IPS-18a (cell line): Measurements from ENCODE around the gene VSTM2B.
"Not testable (repeated sequence)": the region's sequence is repeated elsewhere in the genome, so short reads cannot be mapped to it uniquely, and the experiment has no call there.

Experiments
- H3K27ac ChIP-seq: one replicate; pipeline ENCODE4 v1.5.1; 2013; ENCODE audit warnings: low read length
- H3K27me3 ChIP-seq: one replicate; pipeline ENCODE4 v1.6.1; 2013; ENCODE audit warnings: mild to moderate bottlenecking, low read length; ENCODE audit not compliant: control insufficient read depth, insufficient read depth
- H3K36me3 ChIP-seq: one replicate; pipeline ENCODE4 v1.6.1; 2013; ENCODE audit warnings: low read depth, low read length; ENCODE audit not compliant: control insufficient read depth
- H3K4me1 ChIP-seq: one replicate; pipeline ENCODE4 v1.6.1; 2013; ENCODE audit warnings: low read depth, low read length; ENCODE audit not compliant: control insufficient read depth
- H3K4me3 ChIP-seq: one replicate; pipeline ENCODE4 v1.5.1; 2013; ENCODE audit warnings: low read length
- H3K9ac ChIP-seq: one replicate; pipeline ENCODE4 v1.6.1; 2013; ENCODE audit warnings: mild to moderate bottlenecking, low read length, moderate library complexity
- H3K9me3 ChIP-seq: one replicate; pipeline ENCODE4 v1.6.1; 2013; ENCODE audit warnings: low read depth, low read length; ENCODE audit not compliant: control insufficient read depth

The VSTM2B gene

GRCh38 chr19:29551774-29552173 lies 26.0 kb downstream of the VSTM2B start:
- no peaks in the 10 kb centered on the region for H3K4me1 ChIP-seq
- no peak overlapping the region for H3K27ac ChIP-seq
- no peak overlapping the region for H3K9ac ChIP-seq
- no peaks in the 10 kb centered on the region for H3K9me3 ChIP-seq
- no peaks in the 10 kb centered on the region for H3K27me3 ChIP-seq
- H3K36me3 ChIP-seq = no peaks in the 10 kb centered on the region
- no peak overlapping the region for H3K4me3 ChIP-seq

GRCh38 chr19:29552454-29553280 lies 26.9 kb downstream of the VSTM2B start:
- Histone ChIP-seq H3K4me1 (no peaks in the 10 kb centered on the region), H3K36me3 (no peaks in the 10 kb centered on the region), H3K4me3 (no peak overlapping the region)

GRCh38 chr19:29554149-29554548 lies 28.4 kb downstream of the VSTM2B start:
- Histone ChIP-seq H3K36me3 (no peaks in the 10 kb centered on the region), H3K4me3 (no peak overlapping the region), H3K4me1 (no peaks in the 10 kb centered on the region), H3K9me3 (no peaks in the 10 kb centered on the region), H3K27me3 (no peaks in the 10 kb centered on the region), H3K27ac (no peak overlapping the region), H3K9ac (no peak overlapping the region)

More at GRCh38 chr19:29552454-29553280, 26.9 kb downstream of the VSTM2B start:
- H3K27ac ChIP-seq = no peak overlapping the region
- no peak overlapping the region for H3K9ac ChIP-seq
- no peaks in the 10 kb centered on the region for H3K9me3 ChIP-seq
- no peaks in the 10 kb centered on the region for H3K27me3 ChIP-seq

- not testable (repeated sequence) for H3K27me3 ChIP-seq, H3K4me3 ChIP-seq, H3K36me3 ChIP-seq, H3K4me1 ChIP-seq, H3K9me3 ChIP-seq, H3K9ac ChIP-seq, H3K27ac ChIP-seq
These were observed 33.3 kb downstream of the VSTM2B start for GRCh38 chr19:29559110-29559509.

- Histone ChIP-seq H3K4me1 (no peaks in the 10 kb centered on the region), H3K36me3 (no peaks in the 10 kb centered on the region), H3K27me3 (no peaks in the 10 kb centered on the region), H3K9me3 (no peaks in the 10 kb centered on the region), H3K4me3 (no peak overlapping the region), H3K27ac (no peak overlapping the region), H3K9ac (no peak overlapping the region)
These were observed 33.9 kb downstream of the VSTM2B start for GRCh38 chr19:29559743-29560142.

GRCh38 chr19:29560313-29561075 lies 34.7 kb downstream of the VSTM2B start:
- no peak overlapping the region for H3K4me3 ChIP-seq
- no peak overlapping the region for H3K9ac ChIP-seq
- no peak overlapping the region for H3K27ac ChIP-seq
- no peaks in the 10 kb centered on the region for H3K36me3 ChIP-seq
- H3K9me3 ChIP-seq = no peaks in the 10 kb centered on the region
- H3K4me1 ChIP-seq = no peaks in the 10 kb centered on the region
- no peaks in the 10 kb centered on the region for H3K27me3 ChIP-seq

- H3K36me3 ChIP-seq = no peaks in the 10 kb centered on the region
These were observed 35.8 kb downstream of the VSTM2B start for GRCh38 chr19:29561601-29562000.

GRCh38 chr19:29562299-29563297 lies 36.8 kb downstream of the VSTM2B start:
- H3K9me3 ChIP-seq = no peaks in the 10 kb centered on the region
- H3K27ac ChIP-seq = no peak overlapping the region
- no peak overlapping the region for H3K4me3 ChIP-seq
- H3K36me3 ChIP-seq = no peaks in the 10 kb centered on the region
- no peaks in the 10 kb centered on the region for H3K27me3 ChIP-seq
- no peaks in the 10 kb centered on the region for H3K4me1 ChIP-seq
- H3K9ac ChIP-seq = no peak overlapping the region

More at GRCh38 chr19:29561601-29562000, 35.8 kb downstream of the VSTM2B start:
- no peaks in the 10 kb centered on the region for H3K4me1 ChIP-seq
- H3K4me3 ChIP-seq = no peak overlapping the region
- no peaks in the 10 kb centered on the region for H3K27me3 ChIP-seq
- no peak overlapping the region for H3K27ac ChIP-seq
- H3K9me3 ChIP-seq = no peaks in the 10 kb centered on the region
- H3K9ac ChIP-seq = no peak overlapping the region

- no peaks in the 10 kb centered on the region for H3K9me3 ChIP-seq
- no peak overlapping the region for H3K27ac ChIP-seq
- H3K4me3 ChIP-seq = no peak overlapping the region
- H3K4me1 ChIP-seq = no peaks in the 10 kb centered on the region
- H3K9ac ChIP-seq = no peak overlapping the region
- no peaks in the 10 kb centered on the region for H3K36me3 ChIP-seq
- H3K27me3 ChIP-seq = no peaks in the 10 kb centered on the region
These were observed 37.8 kb downstream of the VSTM2B start for GRCh38 chr19:29563486-29564101.

GRCh38 chr19:29564574-29565005 lies 38.8 kb downstream of the VSTM2B start:
- H3K9ac ChIP-seq = no peak overlapping the region
- H3K4me1 ChIP-seq = no peaks in the 10 kb centered on the region
- H3K27me3 ChIP-seq = no peaks in the 10 kb centered on the region
- H3K4me3 ChIP-seq = no peak overlapping the region
- no peaks in the 10 kb centered on the region for H3K36me3 ChIP-seq
- H3K27ac ChIP-seq = no peak overlapping the region
- no peaks in the 10 kb centered on the region for H3K9me3 ChIP-seq

- no peaks in the 10 kb centered on the region for H3K36me3 ChIP-seq
- H3K27me3 ChIP-seq = no peaks in the 10 kb centered on the region
- no peaks in the 10 kb centered on the region for H3K4me1 ChIP-seq
These were observed 39.4 kb downstream of the VSTM2B start for GRCh38 chr19:29565171-29565570.

More at GRCh38 chr19:29565171-29565570, 39.4 kb downstream of the VSTM2B start:
- no peaks in the 10 kb centered on the region for H3K9me3 ChIP-seq
- no peak overlapping the region for H3K27ac ChIP-seq
- H3K9ac ChIP-seq = no peak overlapping the region
- no peak overlapping the region for H3K4me3 ChIP-seq
